ENCODE results near the gene NTF3. TPM values are rescaled to one million over a fixed set of nuclear protein-coding genes. Genes with fewer than 3 reads are reported as not detected.

The NTF3 gene
- total RNA-seq, 6 donors from 2014 or later: 0.46 to 0.71 (median 0.54) TPM; not detected in 3

DNA sequence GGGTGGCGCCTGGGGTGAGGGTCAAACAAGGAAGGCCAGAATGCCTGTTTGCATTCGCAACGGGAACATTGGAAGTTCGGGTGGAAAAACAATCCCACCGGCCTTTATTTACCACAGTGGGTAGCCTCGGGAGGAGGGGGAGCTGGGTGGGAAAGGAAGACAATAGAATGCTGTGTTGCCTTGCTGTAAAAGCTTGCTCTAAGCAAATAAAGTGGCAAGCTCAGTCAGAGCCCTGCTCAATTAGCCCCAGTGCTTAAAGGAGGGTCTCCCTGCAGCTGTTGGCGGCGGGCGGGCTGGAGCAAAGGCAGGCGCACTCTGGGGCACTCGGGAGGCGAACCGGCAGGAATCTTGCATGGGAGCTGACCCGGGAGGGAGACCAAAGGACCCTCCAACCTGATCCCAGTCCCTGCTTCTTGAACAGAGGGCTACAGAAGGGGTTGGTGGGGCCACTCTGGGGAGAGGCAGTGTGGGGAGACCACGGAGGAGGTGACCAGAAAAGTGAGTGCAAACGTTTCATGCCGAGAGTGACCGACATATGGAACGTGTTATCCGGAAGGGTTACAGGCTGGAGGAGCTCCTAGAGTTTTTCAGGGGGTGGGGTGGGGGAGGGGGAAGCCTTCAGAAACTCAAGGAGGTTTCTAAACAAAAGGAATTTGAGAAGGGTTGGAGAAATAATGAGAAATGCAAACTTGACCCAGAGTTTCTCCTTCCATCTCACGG is 48.5 kb downstream of the NTF3 start:
- Histone ChIP-seq H3K27ac (no peak overlapping the region), H3K4me1 (no peaks in the 10 kb centered on the region), H3K36me3 (no peaks in the 10 kb centered on the region), H3K9me3 (no peaks in the 10 kb centered on the region), H3K27me3 (no peaks in the 10 kb centered on the region), H3K4me3 (no peak overlapping the region)
- no peak for ATAC-seq (ENCODE audit: low FRiP score in 2 of 2)
- WGBS, 2 donors: 54 to 64% methylated on average over 19 to 20 of the region's 21 CpGs
- DNase-seq: peak in 1 of 2 donors; percentile 71
- no peak for TF ChIP-seq POLR2A (IDR thresholded peaks at IDR 0.05)

DNA sequence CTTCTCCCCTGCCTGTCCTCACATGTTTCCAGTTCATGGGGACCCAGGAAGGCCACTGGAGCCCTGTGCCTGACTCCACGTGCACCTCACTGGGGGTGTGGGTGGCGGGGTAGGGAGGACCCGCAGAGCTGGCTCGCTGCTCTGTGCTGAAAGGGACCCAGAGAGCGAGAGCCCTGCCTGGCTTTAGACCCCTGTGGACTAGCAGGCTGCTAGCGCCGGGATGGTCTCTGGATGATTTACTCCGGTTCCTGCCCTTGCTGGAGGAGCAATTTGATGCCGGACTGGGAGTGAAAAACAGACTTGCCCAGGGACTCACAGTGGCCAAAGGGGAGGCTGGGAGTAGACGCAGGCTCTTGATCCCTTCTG is 49.0 kb downstream of the NTF3 start:
- Histone ChIP-seq H3K4me1 (no peaks in the 10 kb centered on the region), H3K27ac (no peak overlapping the region), H3K27me3 (no peaks in the 10 kb centered on the region), H3K4me3 (no peak overlapping the region), H3K9me3 (no peaks in the 10 kb centered on the region), H3K36me3 (no peaks in the 10 kb centered on the region)
- TF ChIP-seq EP300 (IDR thresholded peaks at IDR 0.05) (no peak), POLR2AphosphoS5 (IDR thresholded peaks at IDR 0.05) (no peak)
- DNase-seq: no peak
- WGBS, 2 donors: 38 to 48% methylated on average over 2 to 10 of the region's 10 CpGs
- no peak for ATAC-seq (ENCODE audit: low FRiP score in 2 of 2)

DNA sequence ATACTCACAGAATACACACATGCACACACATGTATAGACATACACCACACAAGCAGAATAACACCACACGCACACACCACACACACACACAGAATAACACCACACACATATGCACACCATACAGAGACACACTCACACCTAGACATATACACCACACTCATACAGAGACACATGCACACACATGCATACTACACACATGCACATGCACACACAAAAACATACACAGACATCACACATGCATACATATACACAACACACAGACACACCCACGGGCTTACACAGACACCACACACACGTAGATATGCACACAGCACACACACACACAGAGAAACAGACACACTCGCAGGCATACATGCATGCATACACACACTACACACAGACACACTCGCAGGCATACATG is 49.7 kb downstream of the NTF3 start:
- no peak overlapping the region for H3K27ac ChIP-seq
- ATAC-seq (ENCODE audit: low FRiP score in 2 of 2) (peak in 1 of 2 donors; percentile 21), DNase-seq (no peak)
- no peak overlapping the region for H3K4me3 ChIP-seq
- WGBS, 2 donors: 97 to 99% methylated on average over 5 of the region's 5 CpGs
- H3K4me1 ChIP-seq: no peaks in the 10 kb centered on the region
- H3K27me3 ChIP-seq: no peaks in the 10 kb centered on the region
- H3K36me3 ChIP-seq: no peaks in the 10 kb centered on the region
- TF ChIP-seq POLR2AphosphoS5 (IDR thresholded peaks at IDR 0.05): no peak
- TF ChIP-seq EP300 (IDR thresholded peaks at IDR 0.05): no peak
- TF ChIP-seq POLR2A (IDR thresholded peaks at IDR 0.05): no peak
- TF ChIP-seq, protein P1, sequence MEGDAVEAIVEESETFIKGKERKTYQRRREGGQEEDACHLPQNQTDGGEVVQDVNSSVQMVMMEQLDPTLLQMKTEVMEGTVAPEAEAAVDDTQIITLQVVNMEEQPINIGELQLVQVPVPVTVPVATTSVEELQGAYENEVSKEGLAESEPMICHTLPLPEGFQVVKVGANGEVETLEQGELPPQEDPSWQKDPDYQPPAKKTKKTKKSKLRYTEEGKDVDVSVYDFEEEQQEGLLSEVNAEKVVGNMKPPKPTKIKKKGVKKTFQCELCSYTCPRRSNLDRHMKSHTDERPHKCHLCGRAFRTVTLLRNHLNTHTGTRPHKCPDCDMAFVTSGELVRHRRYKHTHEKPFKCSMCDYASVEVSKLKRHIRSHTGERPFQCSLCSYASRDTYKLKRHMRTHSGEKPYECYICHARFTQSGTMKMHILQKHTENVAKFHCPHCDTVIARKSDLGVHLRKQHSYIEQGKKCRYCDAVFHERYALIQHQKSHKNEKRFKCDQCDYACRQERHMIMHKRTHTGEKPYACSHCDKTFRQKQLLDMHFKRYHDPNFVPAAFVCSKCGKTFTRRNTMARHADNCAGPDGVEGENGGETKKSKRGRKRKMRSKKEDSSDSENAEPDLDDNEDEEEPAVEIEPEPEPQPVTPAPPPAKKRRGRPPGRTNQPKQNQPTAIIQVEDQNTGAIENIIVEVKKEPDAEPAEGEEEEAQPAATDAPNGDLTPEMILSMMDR (IDR thresholded peaks at IDR 0.05): no peak
- H3K9me3 ChIP-seq: no peaks in the 10 kb centered on the region

DNA sequence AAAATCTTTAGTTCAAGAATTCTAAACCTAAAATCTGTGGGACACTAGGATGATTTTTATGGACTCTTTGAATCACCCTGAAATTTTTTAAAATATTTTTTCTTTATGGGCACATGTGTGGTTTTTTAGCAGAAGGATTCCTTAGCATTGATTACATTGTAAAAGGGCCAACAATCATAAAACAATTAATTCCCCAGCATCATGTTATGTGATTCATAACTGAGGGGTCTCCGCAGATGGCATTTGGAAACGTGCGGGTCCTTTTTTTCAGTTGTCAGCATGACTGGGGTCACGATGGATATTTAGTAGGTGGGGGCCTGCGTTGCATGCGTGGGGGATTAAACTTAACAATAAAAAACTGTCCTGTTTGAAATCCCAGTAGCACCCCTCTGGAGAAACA is 52.5 kb downstream of the NTF3 start:
- Histone ChIP-seq H3K4me1 (no peaks in the 10 kb centered on the region), H3K4me3 (no peak overlapping the region), H3K27ac (no peak overlapping the region), H3K27me3 (no peaks in the 10 kb centered on the region), H3K36me3 (no peaks in the 10 kb centered on the region), H3K9me3 (no peaks in the 10 kb centered on the region)
- ATAC-seq (ENCODE audit: low FRiP score in 2 of 2): no peak
- no peak for DNase-seq
- 88 to 95% methylated on average over 6 of the region's 6 CpGs for WGBS, 2 donors
- no peak for TF ChIP-seq POLR2AphosphoS5 (IDR thresholded peaks at IDR 0.05)
- TF ChIP-seq POLR2A (IDR thresholded peaks at IDR 0.05): no peak
- no peak for TF ChIP-seq EP300 (IDR thresholded peaks at IDR 0.05)
- TF ChIP-seq, protein P1 (IDR thresholded peaks at IDR 0.05): no peak

DNA sequence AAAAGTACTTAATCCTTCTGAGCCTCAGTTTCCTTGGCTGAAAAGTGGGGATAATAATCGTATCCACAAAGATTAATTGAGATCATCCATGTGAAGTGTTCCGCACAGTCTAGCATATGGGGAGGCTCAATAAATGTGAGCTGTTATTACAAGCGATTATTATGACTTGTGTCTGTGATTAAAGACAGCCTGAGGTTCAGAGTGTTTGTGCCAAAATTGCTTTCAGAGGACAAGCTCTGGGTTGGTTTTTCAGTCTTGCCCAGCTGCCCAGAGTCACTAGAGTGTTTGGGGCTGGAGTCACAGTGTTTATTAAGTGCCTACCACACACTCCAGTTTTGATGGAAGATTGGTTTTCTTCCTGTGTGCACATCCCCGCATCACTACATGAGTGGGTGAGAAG is 53.5 kb downstream of the NTF3 start:
- H3K9me3 ChIP-seq: no peaks in the 10 kb centered on the region
- H3K27ac ChIP-seq: no peak overlapping the region
- no peaks in the 10 kb centered on the region for H3K4me1 ChIP-seq
- DNase-seq: no peak
- ATAC-seq (ENCODE audit: low FRiP score in 2 of 2): no peak
- whole genome bisulfite sequencing, 2 donors: 63 to 80% methylated on average over 4 of the region's 4 CpGs
- no peaks in the 10 kb centered on the region for H3K36me3 ChIP-seq
- TF ChIP-seq POLR2A (IDR thresholded peaks at IDR 0.05) (no peak), POLR2AphosphoS5 (IDR thresholded peaks at IDR 0.05) (no peak), EP300 (IDR thresholded peaks at IDR 0.05) (no peak)
- TF ChIP-seq, protein P1 (IDR thresholded peaks at IDR 0.05): no peak
- H3K4me3 ChIP-seq: no peak overlapping the region
- H3K27me3 ChIP-seq: no peaks in the 10 kb centered on the region

DNA sequence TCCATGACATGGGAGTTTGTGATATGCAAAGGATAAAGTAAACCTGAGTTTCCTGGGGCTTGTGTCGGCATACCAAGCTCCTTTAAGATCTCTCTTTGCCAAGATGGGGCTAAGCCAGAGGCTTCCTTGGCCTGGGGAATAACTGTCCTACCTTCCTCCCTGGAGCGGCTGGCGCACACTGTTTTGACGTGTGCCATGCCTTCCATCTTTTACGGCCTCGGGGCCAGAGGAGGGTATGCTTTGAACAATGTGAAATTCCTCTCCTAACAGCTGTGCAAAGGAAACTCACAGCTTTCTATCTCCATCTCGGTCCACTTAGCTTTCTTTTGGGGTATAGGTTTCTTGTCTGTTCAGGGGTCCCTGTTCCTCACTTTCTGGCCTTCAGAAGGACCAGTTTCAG is 55.2 kb downstream of the NTF3 start:
- WGBS, 2 donors: 84 to 87% methylated on average over 7 of the region's 7 CpGs
- Histone ChIP-seq H3K36me3 (no peaks in the 10 kb centered on the region), H3K9me3 (no peaks in the 10 kb centered on the region), H3K27ac (no peak overlapping the region), H3K4me1 (no peaks in the 10 kb centered on the region), H3K4me3 (no peak overlapping the region), H3K27me3 (no peaks in the 10 kb centered on the region)
- DNase-seq: no peak
- TF ChIP-seq EP300 (IDR thresholded peaks at IDR 0.05) (no peak), POLR2A (IDR thresholded peaks at IDR 0.05) (no peak), POLR2AphosphoS5 (IDR thresholded peaks at IDR 0.05) (no peak)
- TF ChIP-seq, protein P1 (IDR thresholded peaks at IDR 0.05): no peak
- no peak for ATAC-seq (ENCODE audit: low FRiP score in 2 of 2)

All from upper lobe of left lung (tissue), 6 donors.